ENCODE data around the gene SLC9A6.

Gene SLC9A6

GRCh38 chrX:135985157-135985972 is at the start of gene SLC9A6:
Gene SLC9A6, plus strand, starts transcription at chrX:135985435. Its CDS starts 224 bp downstream, at chrX:135985659.
- peak; percentile 47 to 79 for DNase-seq

- DNase-seq, result no peak
Measured at GRCh38 chrX:135944486-135944885, 40.7 kb upstream of the SLC9A6 start.

- DNase-seq, result no peak
Measured at GRCh38 chrX:135951291-135951690, 33.9 kb upstream of the SLC9A6 start.

GRCh38 chrX:135973025-135973547 is 12.1 kb upstream of the SLC9A6 start:
- no peak for DNase-seq

GRCh38 chrX:135973548-135974278 is 11.5 kb upstream of the SLC9A6 start, which contains the start of gene MMGT1:
Gene MMGT1, minus strand, starts transcription at chrX:135973988. Its CDS starts 313 bp downstream, at chrX:135973675.
- DNase-seq, result peak; percentile 58 to 88

- DNase-seq, result peak; percentile 21 to 69
Measured at GRCh38 chrX:135974279-135974856, 10.9 kb upstream of the SLC9A6 start.

- no peak for DNase-seq
Measured at GRCh38 chrX:135975421-135975820, 9.8 kb upstream of the SLC9A6 start.

GRCh38 chrX:135977611-135978010 is 7.6 kb upstream of the SLC9A6 start:
- no peak for DNase-seq

GRCh38 chrX:135981010-135981409 is 4.2 kb upstream of the SLC9A6 start:
- DNase-seq, result no peak

- DNase-seq, result no peak
Measured at GRCh38 chrX:135981668-135982067, 3.6 kb upstream of the SLC9A6 start.

- no peak for DNase-seq
Measured at GRCh38 chrX:135982860-135983259, 2.4 kb upstream of the SLC9A6 start.

GRCh38 chrX:135984256-135984655 is 979 bp upstream of the SLC9A6 start:
- DNase-seq, result no peak

- DNase-seq, result no peak
Measured at GRCh38 chrX:135984791-135985156, 461 bp upstream of the SLC9A6 start.

- DNase-seq, result no peak
Measured at GRCh38 chrX:135985973-135986310, 707 bp downstream of the SLC9A6 start.

GRCh38 chrX:135988245-135988644 is 3.0 kb downstream of the SLC9A6 start:
- no peak for DNase-seq

GRCh38 chrX:136015016-136015415 is 29.8 kb downstream of the SLC9A6 start:
- DNase-seq, result no peak

- no peak for DNase-seq
Measured at GRCh38 chrX:136016881-136017280, 31.6 kb downstream of the SLC9A6 start.

- DNase-seq, result no peak
Measured at GRCh38 chrX:136019226-136019625, 34.0 kb downstream of the SLC9A6 start.

- no peak for DNase-seq
Measured at GRCh38 chrX:136021160-136021559, 35.9 kb downstream of the SLC9A6 start.

GRCh38 chrX:136021903-136022302 is 36.7 kb downstream of the SLC9A6 start:
- DNase-seq, result no peak

GRCh38 chrX:136025091-136025490 is 39.9 kb downstream of the SLC9A6 start:
- no peak for DNase-seq

GRCh38 chrX:136028383-136028984 is 43.2 kb downstream of the SLC9A6 start:
- DNase-seq, result no peak

GRCh38 chrX:136029766-136030165 is 44.5 kb downstream of the SLC9A6 start:
- DNase-seq, result no peak
